ENCODE results near the gene ACBD4. TPM values are rescaled to one million over a fixed set of nuclear protein-coding genes. Genes with fewer than 3 reads are reported as not detected.

The ACBD4 gene
- polyA plus RNA-seq, 2 donors, result 5.9 to 8.8 TPM

- Histone ChIP-seq H3K36me3 (ENCODE audit: control insufficient read depth in 2 of 2, insufficient read depth in 2 of 2, low read length in 1 of 2) (no peaks in the 10 kb centered on the region), H3K27ac (ENCODE audit: low read depth in 2 of 2, low read length in 1 of 2) (peak overlapping the region; percentile 66 to 99), H3K4me1 (ENCODE audit: control insufficient read depth in 2 of 2, insufficient read depth in 2 of 2, low read length in 1 of 2) (peaks cover 17 to 48% of the 10 kb centered on the region in 2 donors), H3K9me3 (ENCODE audit: control insufficient read depth in 2 of 2, insufficient read depth in 1 of 2, low read depth in 1 of 2, low read length in 1 of 2) (no peaks in the 10 kb centered on the region), H3K27me3 (ENCODE audit: control insufficient read depth in 1 of 2, insufficient read depth in 2 of 2, low read length in 2 of 2) (no peaks in the 10 kb centered on the region), H3K4me3 (ENCODE audit: low read depth in 1 of 2, low read length in 2 of 2) (peak overlapping the region; percentile 67 to 73)
- 7 to 8% methylated on average over 40 to 46 of the region's 46 CpGs for WGBS, 2 donors
These were observed 3.7 kb upstream of the ACBD4 start for GRCh38 chr17:45131616-45132319.

- H3K27me3 ChIP-seq (ENCODE audit: control insufficient read depth in 1 of 2, insufficient read depth in 2 of 2, low read length in 2 of 2), result no peaks in the 10 kb centered on the region
- H3K4me1 ChIP-seq (ENCODE audit: control insufficient read depth in 2 of 2, insufficient read depth in 2 of 2, low read length in 1 of 2), result peaks cover 15 to 49% of the 10 kb centered on the region in 2 donors
- no peaks in the 10 kb centered on the region for H3K9me3 ChIP-seq (ENCODE audit: control insufficient read depth in 2 of 2, insufficient read depth in 1 of 2, low read depth in 1 of 2, low read length in 1 of 2)
- 1% methylated on average over 25 to 34 of the region's 36 CpGs for WGBS, 2 donors
- peak within 1 kb of the TSS; percentile 67 to 80 for H3K4me3 ChIP-seq (ENCODE audit: low read depth in 1 of 2, low read length in 2 of 2)
- H3K27ac ChIP-seq (ENCODE audit: low read depth in 2 of 2, low read length in 1 of 2), result peak within 1 kb of the TSS; percentile 97 to 99
- no peaks in the 10 kb centered on the region for H3K36me3 ChIP-seq (ENCODE audit: control insufficient read depth in 2 of 2, insufficient read depth in 2 of 2, low read length in 1 of 2)
These were observed 3.2 kb upstream of the ACBD4 start, which contains the start of gene PLCD3 for GRCh38 chr17:45132320-45132571. Gene PLCD3 (minus strand): TSS chr17:45132515. CDS start chr17:45132410, 105 bp downstream.

- Histone ChIP-seq H3K36me3 (ENCODE audit: control insufficient read depth in 2 of 2, insufficient read depth in 2 of 2, low read length in 1 of 2) (no peaks in the 10 kb centered on the region), H3K4me1 (ENCODE audit: control insufficient read depth in 2 of 2, insufficient read depth in 2 of 2, low read length in 1 of 2) (peaks cover 12 to 43% of the 10 kb centered on the region in 2 donors), H3K27me3 (ENCODE audit: control insufficient read depth in 1 of 2, insufficient read depth in 2 of 2, low read length in 2 of 2) (no peaks in the 10 kb centered on the region), H3K27ac (ENCODE audit: low read depth in 2 of 2, low read length in 1 of 2) (peak overlapping the region; percentile 97 to 99), H3K9me3 (ENCODE audit: control insufficient read depth in 2 of 2, insufficient read depth in 1 of 2, low read depth in 1 of 2, low read length in 1 of 2) (no peaks in the 10 kb centered on the region), H3K4me3 (ENCODE audit: low read depth in 1 of 2, low read length in 2 of 2) (peak overlapping the region; percentile 67 to 80)
- WGBS, 2 donors, result 1% methylated on average over 46 to 70 of the region's 71 CpGs
These were observed 2.7 kb upstream of the ACBD4 start for GRCh38 chr17:45132572-45133463.

GRCh38 chr17:45135978-45136791 is 698 bp downstream of the ACBD4 start:
- Histone ChIP-seq H3K27me3 (ENCODE audit: control insufficient read depth in 1 of 2, insufficient read depth in 2 of 2, low read length in 2 of 2) (no peaks in the 10 kb centered on the region), H3K36me3 (ENCODE audit: control insufficient read depth in 2 of 2, insufficient read depth in 2 of 2, low read length in 1 of 2) (no peaks in the 10 kb centered on the region), H3K27ac (ENCODE audit: low read depth in 2 of 2, low read length in 1 of 2) (peak overlapping the region; percentile 64 to 87), H3K4me1 (ENCODE audit: control insufficient read depth in 2 of 2, insufficient read depth in 2 of 2, low read length in 1 of 2) (peaks cover 5 to 20% of the 10 kb centered on the region in 2 donors), H3K9me3 (ENCODE audit: control insufficient read depth in 2 of 2, insufficient read depth in 1 of 2, low read depth in 1 of 2, low read length in 1 of 2) (no peaks in the 10 kb centered on the region), H3K4me3 (ENCODE audit: low read depth in 1 of 2, low read length in 2 of 2) (peak overlapping the region; percentile 71 to 73)
- 41 to 46% methylated on average over 21 of the region's 21 CpGs for WGBS, 2 donors

GRCh38 chr17:45136846-45137560 is 1.5 kb downstream of the ACBD4 start:
- H3K4me1 ChIP-seq (ENCODE audit: control insufficient read depth in 2 of 2, insufficient read depth in 2 of 2, low read length in 1 of 2), result peaks cover 5 to 15% of the 10 kb centered on the region in 2 donors
- H3K9me3 ChIP-seq (ENCODE audit: control insufficient read depth in 2 of 2, insufficient read depth in 1 of 2, low read depth in 1 of 2, low read length in 1 of 2), result no peaks in the 10 kb centered on the region
- no peaks in the 10 kb centered on the region for H3K27me3 ChIP-seq (ENCODE audit: control insufficient read depth in 1 of 2, insufficient read depth in 2 of 2, low read length in 2 of 2)
- H3K4me3 ChIP-seq (ENCODE audit: low read depth in 1 of 2, low read length in 2 of 2), result no peak overlapping the region
- H3K36me3 ChIP-seq (ENCODE audit: control insufficient read depth in 2 of 2, insufficient read depth in 2 of 2, low read length in 1 of 2), result no peaks in the 10 kb centered on the region
- WGBS, 2 donors, result 78 to 80% methylated on average over 12 of the region's 12 CpGs
- H3K27ac ChIP-seq (ENCODE audit: low read depth in 2 of 2, low read length in 1 of 2), result no peak overlapping the region

DNA sequence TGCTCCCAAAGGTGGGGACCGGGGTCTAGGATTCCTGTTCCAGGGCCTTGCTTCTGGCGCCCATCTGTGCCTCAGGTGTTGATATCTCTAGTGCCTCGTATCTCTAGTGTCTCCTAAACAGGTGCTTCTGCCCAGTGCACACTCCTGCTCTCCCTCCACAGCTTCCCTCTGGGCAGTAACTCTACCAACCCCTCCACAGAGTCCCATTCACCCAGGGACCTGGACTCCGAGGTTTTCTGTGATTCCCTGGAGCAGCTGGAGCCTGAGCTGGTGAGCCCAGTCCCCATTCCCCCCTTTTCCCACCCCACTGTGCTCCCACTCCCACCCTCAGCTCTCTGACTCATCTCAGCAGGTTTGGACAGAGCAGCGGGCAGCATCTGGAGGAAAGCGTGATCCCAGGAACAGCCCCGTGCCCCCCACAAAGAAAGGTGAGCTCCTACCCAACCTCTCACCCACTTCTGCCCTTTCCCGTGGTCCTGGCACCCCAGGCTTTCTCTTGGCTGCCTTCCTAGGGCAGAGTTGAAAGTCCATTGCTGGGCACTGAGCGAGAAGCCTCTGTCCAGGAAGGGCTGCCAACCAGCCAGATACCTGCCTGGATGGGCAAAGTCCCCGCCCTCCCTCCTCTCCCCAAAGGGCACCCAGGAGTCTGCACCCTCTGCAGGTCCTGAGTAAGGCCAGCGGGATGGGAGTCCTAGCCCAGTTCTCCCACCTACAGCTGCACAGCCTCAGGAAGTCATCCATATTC is 2.2 kb downstream of the ACBD4 start:
- Histone ChIP-seq H3K4me3 (ENCODE audit: low read depth in 1 of 2, low read length in 2 of 2) (no peak overlapping the region), H3K27me3 (ENCODE audit: control insufficient read depth in 1 of 2, insufficient read depth in 2 of 2, low read length in 2 of 2) (no peaks in the 10 kb centered on the region), H3K36me3 (ENCODE audit: control insufficient read depth in 2 of 2, insufficient read depth in 2 of 2, low read length in 1 of 2) (no peaks in the 10 kb centered on the region), H3K27ac (ENCODE audit: low read depth in 2 of 2, low read length in 1 of 2) (no peak overlapping the region), H3K4me1 (ENCODE audit: control insufficient read depth in 2 of 2, insufficient read depth in 2 of 2, low read length in 1 of 2) (peaks cover 5 to 15% of the 10 kb centered on the region in 2 donors), H3K9me3 (ENCODE audit: control insufficient read depth in 2 of 2, insufficient read depth in 1 of 2, low read depth in 1 of 2, low read length in 1 of 2) (no peaks in the 10 kb centered on the region)
- WGBS, 2 donors, result 66 to 67% methylated on average over 11 of the region's 11 CpGs

DNA sequence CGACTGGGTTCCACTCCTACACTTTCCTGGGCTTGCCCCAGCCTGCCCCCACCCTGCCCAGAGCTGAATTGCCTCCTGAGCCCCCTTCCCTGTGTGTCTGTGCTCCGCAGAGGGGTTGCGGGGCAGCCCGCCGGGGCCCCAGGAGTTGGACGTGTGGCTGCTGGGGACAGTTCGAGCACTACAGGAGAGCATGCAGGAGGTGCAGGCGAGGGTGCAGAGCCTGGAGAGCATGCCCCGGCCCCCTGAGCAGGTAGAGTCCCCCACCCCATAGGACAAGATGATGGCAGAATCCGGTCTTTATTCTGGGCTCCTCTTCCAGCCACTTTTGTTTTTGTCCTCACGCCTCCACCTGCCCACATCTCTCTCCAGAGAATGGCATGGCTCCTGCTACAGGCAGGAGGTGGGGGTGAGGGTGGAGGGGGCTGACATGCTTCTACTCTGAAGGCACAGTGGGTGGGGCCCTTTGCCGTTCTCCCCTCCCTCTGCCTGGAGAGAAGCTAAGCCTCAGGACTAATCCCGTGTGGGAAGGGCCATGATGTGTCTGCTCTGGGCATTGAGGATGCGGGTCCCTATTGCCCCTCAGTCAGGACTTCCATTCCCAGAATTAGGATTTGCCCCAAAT is 3.5 kb downstream of the ACBD4 start:
- no peak overlapping the region for H3K4me3 ChIP-seq (ENCODE audit: low read depth in 1 of 2, low read length in 2 of 2)
- WGBS, 2 donors, result 80 to 84% methylated on average over 14 of the region's 14 CpGs
- no peaks in the 10 kb centered on the region for H3K9me3 ChIP-seq (ENCODE audit: control insufficient read depth in 2 of 2, insufficient read depth in 1 of 2, low read depth in 1 of 2, low read length in 1 of 2)
- H3K4me1 ChIP-seq (ENCODE audit: control insufficient read depth in 2 of 2, insufficient read depth in 2 of 2, low read length in 1 of 2), result peaks cover 5 to 11% of the 10 kb centered on the region in 2 donors
- H3K36me3 ChIP-seq (ENCODE audit: control insufficient read depth in 2 of 2, insufficient read depth in 2 of 2, low read length in 1 of 2), result no peaks in the 10 kb centered on the region
- no peaks in the 10 kb centered on the region for H3K27me3 ChIP-seq (ENCODE audit: control insufficient read depth in 1 of 2, insufficient read depth in 2 of 2, low read length in 2 of 2)
- H3K27ac ChIP-seq (ENCODE audit: low read depth in 2 of 2, low read length in 1 of 2), result no peak overlapping the region

DNA sequence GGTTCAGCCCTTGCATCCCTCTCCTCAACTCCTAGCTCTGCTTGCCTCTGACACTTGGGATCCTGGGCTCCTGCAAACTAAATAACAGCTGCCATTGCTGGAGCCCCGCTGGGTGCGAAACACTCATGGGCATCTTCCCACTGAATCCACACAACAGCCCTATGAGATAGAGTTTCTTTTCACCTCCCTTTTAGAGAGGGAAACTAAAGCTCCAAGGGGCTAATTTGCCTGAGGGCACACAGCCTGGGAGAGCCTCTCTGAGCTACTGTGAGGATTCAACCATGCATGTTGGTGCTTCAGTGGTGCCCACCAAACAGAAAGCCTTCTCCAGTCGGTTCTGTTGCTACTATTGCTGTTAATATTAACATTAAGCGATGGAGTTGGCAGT is 4.0 kb downstream of the ACBD4 start:
- peaks cover 5 to 11% of the 10 kb centered on the region in 2 donors for H3K4me1 ChIP-seq (ENCODE audit: control insufficient read depth in 2 of 2, insufficient read depth in 2 of 2, low read length in 1 of 2)
- H3K4me3 ChIP-seq (ENCODE audit: low read depth in 1 of 2, low read length in 2 of 2), result no peak overlapping the region
- H3K27me3 ChIP-seq (ENCODE audit: control insufficient read depth in 1 of 2, insufficient read depth in 2 of 2, low read length in 2 of 2), result no peaks in the 10 kb centered on the region
- WGBS, 2 donors, result 79 to 84% methylated on average over 4 of the region's 4 CpGs
- no peaks in the 10 kb centered on the region for H3K9me3 ChIP-seq (ENCODE audit: control insufficient read depth in 2 of 2, insufficient read depth in 1 of 2, low read depth in 1 of 2, low read length in 1 of 2)
- no peaks in the 10 kb centered on the region for H3K36me3 ChIP-seq (ENCODE audit: control insufficient read depth in 2 of 2, insufficient read depth in 2 of 2, low read length in 1 of 2)
- H3K27ac ChIP-seq (ENCODE audit: low read depth in 2 of 2, low read length in 1 of 2), result no peak overlapping the region
